ENCODE results near the gene PLAA.
"Not testable (repeated sequence)": the region's sequence is repeated elsewhere in the genome, so short reads cannot be mapped to it uniquely, and the experiment has no call there.

The PLAA gene

GRCh38 chr9:26928902-26929495, 18.0 kb downstream of the PLAA start:
- no peak for DNase-seq

GRCh38 chr9:26925609-26926008, 21.4 kb downstream of the PLAA start:
- DNase-seq, result no peak

DNA sequence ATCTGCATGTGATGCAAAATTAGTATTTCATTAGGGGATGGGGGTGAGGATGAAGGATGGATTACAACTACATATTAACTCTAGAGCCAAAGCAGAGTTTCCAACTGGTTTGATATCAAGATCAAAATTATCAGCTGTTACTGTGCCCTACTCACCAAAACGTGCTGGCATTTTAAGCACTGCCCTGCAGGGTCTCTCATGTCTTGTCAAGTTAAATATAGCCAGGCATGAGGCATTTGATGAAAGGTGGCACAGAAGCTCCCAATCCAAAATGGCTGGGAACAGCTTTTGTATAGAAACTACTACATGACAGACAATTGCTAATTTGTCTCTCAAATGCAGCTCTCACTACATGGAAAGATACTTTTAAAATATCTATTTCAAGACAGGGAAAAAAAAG, 27.3 kb downstream of the PLAA start:
- no peak for DNase-seq

DNA sequence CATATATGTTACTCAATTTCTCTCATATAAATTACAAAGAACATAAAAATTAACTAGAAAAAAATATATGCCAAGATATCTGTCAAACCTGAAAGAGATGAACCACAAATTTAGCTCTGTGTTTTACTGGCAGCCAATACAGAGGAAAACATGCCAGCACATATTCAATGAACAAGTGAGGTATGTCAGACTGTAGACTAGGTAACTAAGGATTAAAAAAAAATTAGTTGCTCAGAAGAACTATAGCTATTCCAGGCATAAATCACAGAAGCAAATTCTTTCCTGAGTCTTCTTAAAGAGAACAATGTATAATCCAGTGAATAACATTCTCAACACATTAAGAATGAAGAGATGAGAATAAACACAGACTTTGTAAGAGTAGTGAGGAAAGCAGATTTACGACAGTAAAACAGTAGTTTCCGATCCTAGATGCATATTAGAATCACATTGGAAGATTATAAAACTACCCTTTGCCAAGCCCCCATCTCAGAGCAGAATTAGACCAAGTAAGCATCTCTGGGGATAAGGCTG, 33.8 kb downstream of the PLAA start:
- DNase-seq, result no peak

GRCh38 chr9:26904671-26905070, 42.4 kb downstream of the PLAA start:
- no peak for DNase-seq

GRCh38 chr9:26904070-26904469, 43.0 kb downstream of the PLAA start:
- no peak for DNase-seq

DNA sequence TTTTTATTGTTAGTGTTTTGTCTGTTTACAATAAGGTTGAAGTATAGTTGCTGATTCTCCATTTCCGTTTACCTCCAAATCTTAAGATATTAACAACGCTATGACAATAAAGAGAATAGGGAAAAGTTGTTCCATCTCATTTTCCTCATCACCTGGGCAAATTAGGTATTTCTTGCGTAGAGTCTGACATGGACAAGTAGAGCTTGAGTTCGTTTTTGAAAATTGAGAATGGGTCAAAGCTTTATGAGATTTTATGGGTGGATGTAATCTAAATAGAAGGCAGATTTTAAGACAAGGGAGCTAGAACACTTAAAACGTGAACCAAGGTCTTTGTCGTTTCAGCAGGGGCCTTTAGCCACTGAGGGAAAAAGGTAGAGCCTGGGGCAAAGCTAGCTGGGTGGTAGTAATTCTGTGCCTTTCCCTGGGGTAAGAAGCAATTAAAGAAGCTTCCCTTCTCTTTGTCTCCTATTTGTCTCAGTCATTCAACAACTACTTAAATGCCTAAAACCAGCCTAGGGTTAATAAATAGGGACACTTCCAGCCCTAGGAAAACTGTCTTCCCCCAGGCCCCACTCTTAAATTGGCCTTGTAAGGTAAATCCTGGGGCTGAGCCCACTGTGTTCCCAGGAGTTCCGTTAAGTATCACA, 53.9 kb downstream of the PLAA start:
- no peak for DNase-seq

- peak; percentile 95 for DNase-seq
Observed at GRCh38 chr9:26892251-26893029, 54.6 kb downstream of the PLAA start, which contains the start of gene CAAP1. TSS of gene CAAP1 (minus strand) at chr9:26892802. CDS start at chr9:26892715, 87 bp downstream.

DNA sequence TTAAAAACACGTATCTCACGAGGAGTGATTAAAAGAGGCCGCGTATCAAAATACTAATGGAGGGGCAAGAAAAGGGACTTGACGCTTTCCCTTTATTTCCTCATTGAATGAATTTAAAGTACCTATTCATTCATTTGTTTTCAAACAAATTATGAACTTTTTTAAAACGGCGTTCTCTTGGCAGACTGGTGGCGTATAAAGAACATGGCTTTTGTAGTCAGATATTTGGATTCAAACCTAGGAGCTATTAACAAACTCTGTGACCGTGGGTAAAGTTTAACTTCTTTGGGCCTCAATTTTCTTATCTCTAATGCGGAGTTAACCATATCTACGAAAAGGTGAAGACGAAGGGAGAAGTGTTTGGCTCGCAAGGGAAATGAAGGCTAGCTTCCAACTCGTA, 55.3 kb downstream of the PLAA start:
- DNase-seq, result peak; percentile 14

- DNase-seq, result no peak
Observed at GRCh38 chr9:26888271-26888670, 58.8 kb downstream of the PLAA start.

- DNase-seq, result no peak
Observed at GRCh38 chr9:26882154-26882553, 64.9 kb downstream of the PLAA start.

- DNase-seq, result no peak
Observed at GRCh38 chr9:26880262-26880661, 66.8 kb downstream of the PLAA start.

DNA sequence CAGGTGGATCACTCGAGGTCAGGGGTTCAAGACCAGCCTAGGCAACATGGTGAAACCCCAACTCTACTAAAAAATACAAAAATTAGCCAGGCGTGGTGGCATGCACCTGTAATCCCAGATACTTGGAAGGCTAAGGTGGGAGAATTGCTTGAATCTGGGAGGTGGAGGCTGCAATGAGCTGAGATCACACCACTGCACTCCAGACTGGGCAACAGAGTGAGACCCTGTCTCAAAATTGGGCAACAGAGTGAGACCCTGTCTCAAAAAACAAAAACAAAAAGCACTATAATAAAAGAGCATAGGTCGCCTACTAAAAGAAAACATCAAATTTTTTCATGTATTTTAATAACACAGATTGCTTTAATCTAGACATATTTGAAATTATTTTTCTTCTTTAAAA, 71.9 kb downstream of the PLAA start:
- DNase-seq, result not testable (repeated sequence)

GRCh38 chr9:26870292-26870691, 76.8 kb downstream of the PLAA start:
- DNase-seq, result no peak

DNA sequence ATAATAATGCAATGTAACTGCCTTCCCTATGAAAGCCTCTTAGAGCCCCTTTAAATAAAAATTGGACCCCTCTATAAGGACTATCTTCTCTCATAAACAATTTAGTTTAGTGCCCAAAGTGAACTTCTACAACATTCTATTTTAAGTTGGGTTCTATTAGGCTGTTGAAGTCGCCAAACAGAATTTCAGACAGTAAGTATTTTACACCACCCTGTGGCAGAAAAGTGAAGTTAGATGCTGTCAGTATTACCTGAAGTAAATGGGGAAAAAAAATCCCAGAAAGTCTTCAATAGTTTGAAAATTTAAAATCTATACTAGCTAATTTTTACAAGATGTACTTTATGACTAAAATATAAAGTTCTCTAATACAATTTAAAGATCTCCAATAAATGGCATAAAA, 84.0 kb downstream of the PLAA start:
- peak; percentile 4 for DNase-seq

GRCh38 chr9:26856413-26857032, 90.5 kb downstream of the PLAA start:
- peak; percentile 81 for DNase-seq
